SK-N-SH treated with all-trans-retinoic acid at 6 μM for 48 hours (cell line): Measurements from ENCODE around the gene DNAJC5G.

Experiments used
- ATAC-seq: fragments of 200-7000 bp; cut with Tn5 transposase; 3 replicates; pipeline ENCODE4 v1.9.1; 2020; ENCODE audit warnings: mild to moderate bottlenecking, moderate library complexity
- ARNTL ChIP-seq: fragments of 450-650 bp; formaldehyde crosslinking; IDR thresholded peaks from 2 replicates; pipeline ENCODE4 v1.5.0; 2020; ENCODE audit warnings: low read depth, mild to moderate bottlenecking, moderate library complexity, borderline replicate concordance
- CSDC2 ChIP-seq: fragments of 250-450 bp; sonication (Bioruptor Pico); IDR thresholded peaks from 2 replicates; pipeline ENCODE4 v1.5.0; 2020; ENCODE audit warnings: mild to moderate bottlenecking, moderate library complexity
- ESRRG ChIP-seq: fragments of 250-450 bp; sonication (Bioruptor Pico); IDR thresholded peaks from 2 replicates; pipeline ENCODE4 v1.6.1; 2021; ENCODE audit warnings: mild to moderate bottlenecking
- GLIS3 ChIP-seq: fragments of 250-450 bp; sonication (Bioruptor Pico); IDR thresholded peaks from 2 replicates; pipeline ENCODE4 v1.5.0; 2020; ENCODE audit warnings: mild to moderate bottlenecking, moderate library complexity
- ISL1 ChIP-seq: fragments of 250-450 bp; sonication (Bioruptor Pico); IDR thresholded peaks from 2 replicates; pipeline ENCODE4 v2.1.2; 2022; ENCODE audit warnings: mild to moderate bottlenecking, moderate library complexity
- OSR1 ChIP-seq: fragments of 250-450 bp; sonication (Bioruptor Pico); IDR thresholded peaks from 2 replicates; pipeline ENCODE4 v1.8.0; 2022; ENCODE audit warnings: moderate library complexity, mild to moderate bottlenecking, inconsistent platforms
- PPARA ChIP-seq: fragments of 250-450 bp; sonication (Bioruptor Pico); IDR thresholded peaks from 2 replicates; pipeline ENCODE4 v1.5.0; 2020; ENCODE audit warnings: mild to moderate bottlenecking, borderline replicate concordance
- RARB ChIP-seq: fragments of 250-450 bp; sonication (Bioruptor Pico); IDR thresholded peaks from 2 replicates; pipeline ENCODE4 v1.8.0; 2021; ENCODE audit warnings: mild to moderate bottlenecking, moderate library complexity
- SNAI2 ChIP-seq: fragments of 250-450 bp; sonication (Bioruptor Pico); IDR thresholded peaks from 2 replicates; pipeline ENCODE4 v1.5.0; 2020; ENCODE audit warnings: mild to moderate bottlenecking, moderate library complexity
- TCF4 ChIP-seq: fragments of 250-450 bp; sonication (Bioruptor Pico); IDR thresholded peaks from 2 replicates; pipeline ENCODE4 v1.8.0; 2021; ENCODE audit warnings: mild to moderate bottlenecking, moderate library complexity, borderline replicate concordance
- TOX ChIP-seq: fragments of 250-450 bp; sonication (Bioruptor Pico); IDR thresholded peaks from 2 replicates; pipeline ENCODE4 v1.8.0; 2021; ENCODE audit warnings: mild to moderate bottlenecking, moderate library complexity, borderline replicate concordance
- ZC3H10 ChIP-seq: fragments of 250-450 bp; sonication (Bioruptor Pico); IDR thresholded peaks from 2 replicates; pipeline ENCODE4 v1.5.1; 2021; ENCODE audit warnings: mild to moderate bottlenecking, moderate library complexity
- ZFP3 ChIP-seq: fragments of 250-450 bp; sonication (Bioruptor Pico); IDR thresholded peaks from 2 replicates; pipeline ENCODE4 v1.5.0; 2020; ENCODE audit warnings: mild to moderate bottlenecking, moderate library complexity
- ZFP30 ChIP-seq: fragments of 450-650 bp; formaldehyde crosslinking; IDR thresholded peaks from 2 replicates; pipeline ENCODE4 v1.5.0; 2022; ENCODE audit warnings: mild to moderate bottlenecking, moderate library complexity
- ZNF565 ChIP-seq: fragments of 450-650 bp; formaldehyde crosslinking; conservative IDR thresholded peaks from 2 replicates; pipeline ENCODE4 v1.5.0; 2020; ENCODE audit warnings: low read depth, mild to moderate bottlenecking, moderate library complexity
- ZNF70 ChIP-seq: fragments of 450-650 bp; formaldehyde crosslinking; IDR thresholded peaks from 2 replicates; pipeline ENCODE4 v1.5.0; 2020; ENCODE audit warnings: mild to moderate bottlenecking, moderate library complexity
- ZNF8 ChIP-seq: fragments of 450-650 bp; formaldehyde crosslinking; IDR thresholded peaks from 2 replicates; pipeline ENCODE4 v1.5.0; 2020; ENCODE audit warnings: mild to moderate bottlenecking, moderate library complexity
- TF ChIP-seq, protein P1 (sequence below): fragments of 250-450 bp; sonication (Bioruptor Pico); IDR thresholded peaks from 2 replicates; pipeline ENCODE4 v1.5.1; 2021; ENCODE audit warnings: mild to moderate bottlenecking, moderate library complexity
- TF ChIP-seq, protein P2 (sequence below): fragments of 250-450 bp; sonication (Bioruptor Pico); IDR thresholded peaks from 2 replicates; pipeline ENCODE4 v1.8.0; 2021; ENCODE audit warnings: low read depth, mild to moderate bottlenecking, moderate library complexity, borderline replicate concordance
- TF ChIP-seq, protein P3 (sequence below): fragments of 250-450 bp; sonication (Bioruptor Pico); IDR thresholded peaks from 2 replicates; pipeline ENCODE4 v1.5.1; 2020; ENCODE audit warnings: low read depth, mild to moderate bottlenecking, moderate library complexity
- TF ChIP-seq, protein P4 (sequence below): fragments of 250-450 bp; sonication (Bioruptor Pico); IDR thresholded peaks from 2 replicates; pipeline ENCODE4 v1.8.0; 2020; ENCODE audit warnings: mild to moderate bottlenecking, moderate library complexity, borderline replicate concordance
- TF ChIP-seq, protein P5 (sequence below): fragments of 250-450 bp; sonication (Bioruptor Pico); IDR thresholded peaks from 2 replicates; pipeline ENCODE4 v1.5.0; 2020; ENCODE audit warnings: mild to moderate bottlenecking, moderate library complexity

Gene DNAJC5G

DNA sequence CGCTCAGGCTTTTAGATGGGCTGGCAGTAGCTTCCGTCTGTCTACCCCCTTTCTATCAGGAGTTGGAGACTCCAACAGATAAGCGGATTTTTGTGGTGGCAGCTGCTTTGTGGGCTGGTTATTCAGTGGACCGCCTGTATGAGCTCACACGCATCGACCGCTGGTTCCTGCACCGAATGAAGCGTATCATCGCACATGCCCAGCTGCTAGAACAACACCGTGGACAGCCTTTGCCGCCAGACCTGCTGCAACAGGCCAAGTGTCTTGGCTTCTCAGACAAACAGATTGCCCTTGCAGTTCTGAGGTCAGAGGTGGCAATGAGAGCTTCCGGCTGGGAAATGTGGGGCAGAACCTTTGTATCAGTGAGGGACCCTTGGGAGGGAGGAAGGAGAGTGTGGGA, 43.3 kb upstream of the DNAJC5G start:
- TF ChIP-seq, protein P1, sequence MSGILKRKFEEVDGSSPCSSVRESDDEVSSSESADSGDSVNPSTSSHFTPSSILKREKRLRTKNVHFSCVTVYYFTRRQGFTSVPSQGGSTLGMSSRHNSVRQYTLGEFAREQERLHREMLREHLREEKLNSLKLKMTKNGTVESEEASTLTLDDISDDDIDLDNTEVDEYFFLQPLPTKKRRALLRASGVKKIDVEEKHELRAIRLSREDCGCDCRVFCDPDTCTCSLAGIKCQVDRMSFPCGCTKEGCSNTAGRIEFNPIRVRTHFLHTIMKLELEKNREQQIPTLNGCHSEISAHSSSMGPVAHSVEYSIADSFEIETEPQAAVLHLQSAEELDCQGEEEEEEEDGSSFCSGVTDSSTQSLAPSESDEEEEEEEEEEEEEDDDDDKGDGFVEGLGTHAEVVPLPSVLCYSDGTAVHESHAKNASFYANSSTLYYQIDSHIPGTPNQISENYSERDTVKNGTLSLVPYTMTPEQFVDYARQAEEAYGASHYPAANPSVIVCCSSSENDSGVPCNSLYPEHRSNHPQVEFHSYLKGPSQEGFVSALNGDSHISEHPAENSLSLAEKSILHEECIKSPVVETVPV (CRISPR knock-in tag), result no peak
- TF ChIP-seq ARNTL (CRISPR knock-in tag) (no peak), OSR1 (CRISPR knock-in tag) (no peak)
- TF ChIP-seq, all 23 proteins: peak for 0
- ATAC-seq, result no peak

DNA sequence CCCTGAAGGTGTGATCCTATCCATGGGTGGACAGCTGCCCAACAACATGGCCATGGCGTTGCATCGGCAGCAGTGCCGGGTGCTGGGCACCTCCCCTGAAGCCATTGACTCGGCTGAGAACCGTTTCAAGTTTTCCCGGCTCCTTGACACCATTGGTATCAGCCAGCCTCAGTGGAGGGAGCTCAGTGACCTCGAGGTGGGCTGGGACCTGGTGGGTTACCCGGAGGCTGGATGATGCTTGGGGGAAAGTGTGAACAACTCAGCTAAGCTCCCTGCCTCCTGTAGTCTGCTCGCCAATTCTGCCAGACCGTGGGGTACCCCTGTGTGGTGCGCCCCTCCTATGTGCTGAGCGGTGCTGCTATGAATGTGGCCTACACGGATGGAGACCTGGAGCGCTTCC, 41.9 kb upstream of the DNAJC5G start:
- ATAC-seq, result no peak

DNA sequence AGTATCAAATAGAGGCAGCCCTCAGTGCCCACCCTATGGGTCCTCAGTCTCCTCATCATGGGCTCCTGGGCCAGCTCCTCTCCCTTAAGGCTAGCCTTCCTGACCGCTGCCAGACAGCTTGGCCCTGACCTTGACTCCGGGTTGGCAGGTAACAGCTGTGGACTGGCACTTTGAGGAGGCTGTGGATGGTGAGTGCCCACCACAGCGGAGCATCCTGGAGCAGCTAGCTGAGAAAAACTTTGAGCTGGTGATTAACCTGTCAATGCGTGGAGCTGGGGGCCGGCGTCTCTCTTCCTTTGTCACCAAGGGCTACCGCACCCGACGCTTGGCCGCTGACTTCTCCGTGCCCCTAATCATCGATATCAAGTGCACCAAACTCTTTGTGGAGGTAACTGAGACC, 39.1 kb upstream of the DNAJC5G start:
- no peak for ATAC-seq
- TF ChIP-seq, protein P2, sequence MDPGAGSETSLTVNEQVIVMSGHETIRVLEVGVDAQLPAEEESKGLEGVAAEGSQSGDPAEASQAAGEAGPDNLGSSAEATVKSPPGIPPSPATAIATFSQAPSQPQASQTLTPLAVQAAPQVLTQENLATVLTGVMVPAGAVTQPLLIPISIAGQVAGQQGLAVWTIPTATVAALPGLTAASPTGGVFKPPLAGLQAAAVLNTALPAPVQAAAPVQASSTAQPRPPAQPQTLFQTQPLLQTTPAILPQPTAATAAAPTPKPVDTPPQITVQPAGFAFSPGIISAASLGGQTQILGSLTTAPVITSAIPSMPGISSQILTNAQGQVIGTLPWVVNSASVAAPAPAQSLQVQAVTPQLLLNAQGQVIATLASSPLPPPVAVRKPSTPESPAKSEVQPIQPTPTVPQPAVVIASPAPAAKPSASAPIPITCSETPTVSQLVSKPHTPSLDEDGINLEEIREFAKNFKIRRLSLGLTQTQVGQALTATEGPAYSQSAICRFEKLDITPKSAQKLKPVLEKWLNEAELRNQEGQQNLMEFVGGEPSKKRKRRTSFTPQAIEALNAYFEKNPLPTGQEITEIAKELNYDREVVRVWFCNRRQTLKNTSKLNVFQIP, result no peak
- TF ChIP-seq TCF4 (CRISPR knock-in tag) (no peak), ZFP3 (CRISPR knock-in tag) (no peak), GLIS3 (CRISPR knock-in tag) (no peak), TOX (CRISPR knock-in tag) (no peak), SNAI2 (CRISPR knock-in tag) (no peak), ZNF8 (no peak), ZC3H10 (CRISPR knock-in tag) (no peak), ESRRG (CRISPR knock-in tag) (no peak), PPARA (CRISPR knock-in tag) (no peak)
- TF ChIP-seq, protein P3, sequence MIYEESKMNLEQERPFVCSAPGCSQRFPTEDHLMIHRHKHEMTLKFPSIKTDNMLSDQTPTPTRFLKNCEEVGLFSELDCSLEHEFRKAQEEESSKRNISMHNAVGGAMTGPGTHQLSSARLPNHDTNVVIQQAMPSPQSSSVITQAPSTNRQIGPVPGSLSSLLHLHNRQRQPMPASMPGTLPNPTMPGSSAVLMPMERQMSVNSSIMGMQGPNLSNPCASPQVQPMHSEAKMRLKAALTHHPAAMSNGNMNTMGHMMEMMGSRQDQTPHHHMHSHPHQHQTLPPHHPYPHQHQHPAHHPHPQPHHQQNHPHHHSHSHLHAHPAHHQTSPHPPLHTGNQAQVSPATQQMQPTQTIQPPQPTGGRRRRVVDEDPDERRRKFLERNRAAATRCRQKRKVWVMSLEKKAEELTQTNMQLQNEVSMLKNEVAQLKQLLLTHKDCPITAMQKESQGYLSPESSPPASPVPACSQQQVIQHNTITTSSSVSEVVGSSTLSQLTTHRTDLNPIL, result no peak
- TF ChIP-seq, protein P4, sequence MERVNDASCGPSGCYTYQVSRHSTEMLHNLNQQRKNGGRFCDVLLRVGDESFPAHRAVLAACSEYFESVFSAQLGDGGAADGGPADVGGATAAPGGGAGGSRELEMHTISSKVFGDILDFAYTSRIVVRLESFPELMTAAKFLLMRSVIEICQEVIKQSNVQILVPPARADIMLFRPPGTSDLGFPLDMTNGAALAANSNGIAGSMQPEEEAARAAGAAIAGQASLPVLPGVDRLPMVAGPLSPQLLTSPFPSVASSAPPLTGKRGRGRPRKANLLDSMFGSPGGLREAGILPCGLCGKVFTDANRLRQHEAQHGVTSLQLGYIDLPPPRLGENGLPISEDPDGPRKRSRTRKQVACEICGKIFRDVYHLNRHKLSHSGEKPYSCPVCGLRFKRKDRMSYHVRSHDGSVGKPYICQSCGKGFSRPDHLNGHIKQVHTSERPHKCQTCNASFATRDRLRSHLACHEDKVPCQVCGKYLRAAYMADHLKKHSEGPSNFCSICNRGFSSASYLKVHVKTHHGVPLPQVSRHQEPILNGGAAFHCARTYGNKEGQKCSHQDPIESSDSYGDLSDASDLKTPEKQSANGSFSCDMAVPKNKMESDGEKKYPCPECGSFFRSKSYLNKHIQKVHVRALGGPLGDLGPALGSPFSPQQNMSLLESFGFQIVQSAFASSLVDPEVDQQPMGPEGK (CRISPR knock-in tag), result no peak
- TF ChIP-seq, protein P1 (CRISPR knock-in tag), result no peak

More for the DNA sequence above, 41.9 kb upstream of the DNAJC5G start:
- no peak for TF ChIP-seq OSR1 (CRISPR knock-in tag)
- no peak for TF ChIP-seq ZNF565
- TF ChIP-seq, protein P4 (CRISPR knock-in tag), result no peak
- TF ChIP-seq GLIS3 (CRISPR knock-in tag), result no peak
- no peak for TF ChIP-seq ISL1 (CRISPR knock-in tag)
- TF ChIP-seq RARB (CRISPR knock-in tag), result no peak
- TF ChIP-seq ZNF8, result no peak
- no peak for TF ChIP-seq TOX (CRISPR knock-in tag)
- TF ChIP-seq, protein P5, sequence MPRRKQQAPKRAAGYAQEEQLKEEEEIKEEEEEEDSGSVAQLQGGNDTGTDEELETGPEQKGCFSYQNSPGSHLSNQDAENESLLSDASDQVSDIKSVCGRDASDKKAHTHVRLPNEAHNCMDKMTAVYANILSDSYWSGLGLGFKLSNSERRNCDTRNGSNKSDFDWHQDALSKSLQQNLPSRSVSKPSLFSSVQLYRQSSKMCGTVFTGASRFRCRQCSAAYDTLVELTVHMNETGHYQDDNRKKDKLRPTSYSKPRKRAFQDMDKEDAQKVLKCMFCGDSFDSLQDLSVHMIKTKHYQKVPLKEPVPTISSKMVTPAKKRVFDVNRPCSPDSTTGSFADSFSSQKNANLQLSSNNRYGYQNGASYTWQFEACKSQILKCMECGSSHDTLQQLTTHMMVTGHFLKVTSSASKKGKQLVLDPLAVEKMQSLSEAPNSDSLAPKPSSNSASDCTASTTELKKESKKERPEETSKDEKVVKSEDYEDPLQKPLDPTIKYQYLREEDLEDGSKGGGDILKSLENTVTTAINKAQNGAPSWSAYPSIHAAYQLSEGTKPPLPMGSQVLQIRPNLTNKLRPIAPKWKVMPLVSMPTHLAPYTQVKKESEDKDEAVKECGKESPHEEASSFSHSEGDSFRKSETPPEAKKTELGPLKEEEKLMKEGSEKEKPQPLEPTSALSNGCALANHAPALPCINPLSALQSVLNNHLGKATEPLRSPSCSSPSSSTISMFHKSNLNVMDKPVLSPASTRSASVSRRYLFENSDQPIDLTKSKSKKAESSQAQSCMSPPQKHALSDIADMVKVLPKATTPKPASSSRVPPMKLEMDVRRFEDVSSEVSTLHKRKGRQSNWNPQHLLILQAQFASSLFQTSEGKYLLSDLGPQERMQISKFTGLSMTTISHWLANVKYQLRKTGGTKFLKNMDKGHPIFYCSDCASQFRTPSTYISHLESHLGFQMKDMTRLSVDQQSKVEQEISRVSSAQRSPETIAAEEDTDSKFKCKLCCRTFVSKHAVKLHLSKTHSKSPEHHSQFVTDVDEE, result no peak
- TF ChIP-seq ZFP30 (CRISPR knock-in tag), result no peak
- no peak for TF ChIP-seq ZC3H10 (CRISPR knock-in tag)
- TF ChIP-seq, protein P1 (CRISPR knock-in tag), result no peak
- TF ChIP-seq ESRRG (CRISPR knock-in tag), result no peak
- TF ChIP-seq ZFP3 (CRISPR knock-in tag), result no peak
- no peak for TF ChIP-seq SNAI2 (CRISPR knock-in tag)
- TF ChIP-seq ARNTL (CRISPR knock-in tag), result no peak
- TF ChIP-seq ZNF70 (CRISPR knock-in tag), result no peak
- no peak for TF ChIP-seq CSDC2 (CRISPR knock-in tag)
- no peak for TF ChIP-seq TCF4 (CRISPR knock-in tag)
